Activated gamma-delta T cell treated with Interleukin-2 at 50 U/mL for 16 hours (primary cell): ENCODE data around the gene ABT1.
"Not testable (repeated sequence)": the region's sequence is repeated elsewhere in the genome, so short reads cannot be mapped to it uniquely, and the experiment has no call there.

Source experiments
- DNase-seq: peaks from one replicate; pipeline ENCODE4 v3.0.0-alpha.2; 2020

The ABT1 gene

GRCh38 chr6:26596579-26597388, at the start of gene ABT1:
Gene ABT1, plus strand, starts transcription at chr6:26596953. Its CDS starts 30 bp downstream, at chr6:26596983.
- peak; percentile 97 for DNase-seq

DNA sequence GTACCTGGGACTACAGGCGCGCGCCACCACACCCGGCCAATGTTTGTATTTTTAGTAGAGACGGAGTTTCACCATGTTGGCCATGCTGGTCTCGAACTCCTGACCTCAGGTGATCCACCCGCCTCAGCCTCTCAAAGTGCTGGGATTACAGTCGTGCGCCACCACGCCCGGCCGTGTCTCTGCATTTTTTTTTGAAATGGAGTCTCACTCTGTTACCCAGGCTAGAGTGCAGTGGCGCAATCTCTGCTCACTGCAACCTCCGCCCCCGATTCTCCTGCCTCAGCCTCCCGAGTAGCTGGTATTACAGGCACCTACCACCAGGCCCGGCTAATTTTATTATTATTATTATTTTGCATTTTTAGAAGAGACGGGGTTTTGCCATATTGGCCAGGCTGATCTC, 49.4 kb upstream of the ABT1 start:
- DNase-seq, result not testable (repeated sequence)

GRCh38 chr6:26550250-26550993, 46.3 kb upstream of the ABT1 start:
- peak; percentile 42 for DNase-seq

- no peak for DNase-seq
Observed at GRCh38 chr6:26552205-26552604, 44.5 kb upstream of the ABT1 start.

- DNase-seq, result no peak
Observed at GRCh38 chr6:26552640-26553188, 44.0 kb upstream of the ABT1 start.

DNA sequence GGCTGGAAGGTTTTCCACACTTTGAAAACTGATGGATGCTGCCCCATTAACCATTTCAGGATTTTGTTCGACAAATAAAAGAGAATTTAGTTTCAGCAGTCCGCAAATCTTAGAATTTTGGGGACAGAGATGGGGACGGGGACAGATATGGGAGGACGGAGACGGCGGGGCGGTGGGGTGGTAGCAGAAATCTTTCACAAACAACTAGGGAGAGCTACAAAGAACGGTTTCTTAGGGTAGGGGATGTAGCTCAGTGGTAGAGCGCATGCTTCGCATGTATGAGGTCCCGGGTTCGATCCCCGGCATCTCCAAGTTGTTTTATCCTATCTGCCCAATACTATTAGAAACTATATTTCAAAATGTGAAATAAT, 43.5 kb upstream of the ABT1 start:
- DNase-seq, result peak; percentile 70

GRCh38 chr6:26553635-26554446, 42.9 kb upstream of the ABT1 start:
- peak; percentile 64 for DNase-seq

- no peak for DNase-seq
Observed at GRCh38 chr6:26554447-26554696, 42.4 kb upstream of the ABT1 start.

- DNase-seq, result peak; percentile 23
Observed at GRCh38 chr6:26554697-26555504, 41.9 kb upstream of the ABT1 start.

GRCh38 chr6:26555505-26556262, 41.1 kb upstream of the ABT1 start:
- no peak for DNase-seq

GRCh38 chr6:26556263-26557070, 40.3 kb upstream of the ABT1 start:
- DNase-seq, result no peak

- DNase-seq, result no peak
Observed at GRCh38 chr6:26561533-26562466, 35.0 kb upstream of the ABT1 start.

GRCh38 chr6:26563488-26563887, 33.3 kb upstream of the ABT1 start:
- DNase-seq, result no peak

DNA sequence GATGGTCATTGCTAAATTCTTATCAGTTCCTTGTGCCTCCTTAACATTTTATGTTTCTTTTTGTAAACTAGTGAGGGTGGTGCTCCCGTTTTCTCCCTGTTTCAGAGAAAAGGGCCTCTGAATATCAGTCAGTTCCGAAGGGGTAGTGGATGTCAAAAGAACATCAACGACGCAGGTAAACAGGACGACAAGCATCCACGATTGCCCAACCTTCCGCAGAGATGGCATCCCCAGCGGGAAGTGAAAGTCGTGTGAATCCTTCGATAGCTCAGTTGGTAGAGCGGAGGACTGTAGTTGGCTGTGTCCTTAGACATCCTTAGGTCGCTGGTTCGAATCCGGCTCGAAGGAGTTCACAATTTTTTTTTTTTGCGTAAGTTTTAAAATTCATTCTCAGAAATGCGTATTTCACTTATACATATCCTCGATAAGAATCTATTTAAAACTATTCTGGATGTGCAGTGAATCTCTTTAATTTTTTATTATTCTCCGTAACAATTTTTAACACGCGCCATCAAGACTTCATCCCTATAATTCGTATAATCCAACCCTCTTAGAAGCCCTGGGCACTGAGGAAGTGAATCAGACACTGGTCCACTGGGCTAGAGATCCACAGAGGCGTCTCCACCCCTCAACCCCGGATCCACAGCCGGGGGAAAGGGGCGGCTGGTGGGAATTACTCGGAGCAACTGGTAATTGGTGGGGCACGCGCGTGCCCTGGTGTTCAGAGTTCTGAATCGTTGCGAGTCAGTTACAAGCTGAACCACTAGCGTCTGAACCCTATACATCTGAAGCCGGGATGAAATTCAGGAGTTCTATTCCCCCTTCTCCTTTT, 27.9 kb upstream of the ABT1 start:
- DNase-seq, result peak; percentile 99

DNA sequence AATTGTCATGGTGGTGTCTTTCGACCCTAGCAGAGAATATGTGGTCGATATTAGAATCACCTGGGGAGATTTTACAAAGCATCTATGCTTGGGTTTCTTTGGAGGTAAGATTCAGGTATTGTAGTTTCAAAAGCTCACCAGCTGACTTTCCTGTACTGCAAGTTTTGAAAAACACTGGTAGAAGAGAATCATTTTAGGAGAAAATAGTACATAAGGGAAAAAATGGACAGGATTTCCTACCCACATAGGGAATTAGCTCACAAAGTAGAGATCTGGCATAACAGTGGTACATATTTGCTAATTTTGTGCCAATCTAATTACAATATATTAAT, 27.4 kb upstream of the ABT1 start:
- DNase-seq, result no peak

DNA sequence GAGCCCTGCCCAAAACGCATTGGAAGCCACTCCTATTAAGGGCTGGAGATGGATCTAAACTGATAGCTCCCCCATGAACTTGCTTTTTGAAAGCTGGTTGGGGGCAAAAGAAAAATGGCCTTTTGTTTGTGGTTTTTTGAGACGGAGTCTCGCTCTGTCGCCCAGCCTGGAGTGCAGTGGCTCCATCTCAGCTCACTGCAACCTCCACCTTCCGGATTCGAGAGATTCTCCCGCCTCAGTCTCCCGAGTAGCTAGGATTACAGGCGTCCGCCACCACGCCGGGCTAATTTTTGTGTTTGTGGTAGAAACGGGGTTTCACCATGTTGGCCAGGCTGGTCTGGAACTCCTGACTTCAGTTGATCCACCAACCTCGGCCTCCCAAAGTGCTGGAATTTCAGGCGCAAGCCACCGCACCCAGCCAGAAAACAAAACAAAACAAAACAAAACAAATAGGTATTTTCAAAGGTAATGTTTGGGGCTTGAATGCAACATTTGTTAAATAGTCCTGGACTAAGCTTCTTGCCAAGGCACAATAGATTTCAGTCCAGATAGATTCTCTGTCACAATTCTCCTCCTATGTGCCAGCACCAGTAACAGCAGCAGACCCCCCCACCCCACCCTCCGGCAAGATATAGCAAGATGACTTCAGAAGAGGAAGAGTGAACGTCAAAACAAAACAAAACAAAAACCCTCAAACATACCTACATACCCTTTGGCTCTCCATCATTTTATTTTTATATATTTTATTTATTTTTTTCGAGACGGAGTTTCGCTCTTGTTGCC, 26.5 kb upstream of the ABT1 start:
- DNase-seq, result no peak

DNA sequence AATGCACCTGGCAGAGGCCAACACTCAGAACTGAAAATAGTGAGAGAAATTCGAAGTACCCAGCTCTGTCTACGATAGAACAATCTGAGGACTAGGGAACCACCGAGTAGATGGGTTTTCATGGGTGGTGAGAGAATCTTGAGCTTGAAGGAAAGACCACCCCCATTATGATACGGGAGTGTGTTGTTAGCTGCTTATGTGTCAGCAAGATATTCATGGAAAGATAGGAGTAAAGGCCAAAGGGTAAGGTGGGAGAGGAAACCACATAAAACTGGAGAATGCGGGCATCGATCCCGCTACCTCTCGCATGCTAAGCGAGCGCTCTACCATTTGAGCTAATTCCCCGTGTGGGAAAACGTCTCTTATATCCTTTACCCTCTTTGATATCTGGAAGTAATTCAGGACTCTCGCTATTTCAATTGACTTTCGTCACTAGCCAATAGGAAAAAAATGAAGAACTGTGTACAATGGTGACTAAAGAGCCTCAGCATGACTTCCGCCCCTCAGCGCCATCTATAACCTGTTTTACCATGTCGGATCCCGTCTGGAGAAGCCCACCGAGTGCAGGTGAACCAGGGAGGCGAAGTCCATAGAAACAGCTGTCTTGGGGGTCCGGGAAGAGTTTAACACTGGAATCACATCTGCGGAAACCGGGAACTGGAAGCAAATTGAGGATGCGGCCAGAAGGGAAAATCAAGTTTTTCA, 25.0 kb upstream of the ABT1 start:
- peak; percentile 25 for DNase-seq
